HL-60 (cell line): ENCODE results near the gene TMX2.

ENCODE experiments used
- DNase-seq, 2 experiments: peaks; one replicate each; pipeline ENCODE4 v3.0.0-alpha.2; 2010 to 2020; ENCODE audit warnings: low read depth in 1 of 2, low spot score in 1 of 2
- H3K27ac ChIP-seq: fragments of 250-450 bp; sonication (Bioruptor Pico); replicated peaks from 2 replicates; pipeline ENCODE4 v1.5.1; 2020; ENCODE audit warnings: mild to moderate bottlenecking, moderate library complexity
- H3K27me3 ChIP-seq: fragments of 250-450 bp; sonication (Bioruptor Pico); 2 replicates; pipeline ENCODE4 v1.5.1; 2021; ENCODE audit warnings: mild to moderate bottlenecking, moderate library complexity; ENCODE audit not compliant: insufficient read depth, poor library complexity, severe bottlenecking
- H3K4me3 ChIP-seq: replicated peaks from 2 replicates; pipeline ENCODE4 v1.5.1; 2011; ENCODE audit warnings: mild to moderate bottlenecking, control low read depth, low read length; ENCODE audit not compliant: insufficient read depth
- GABPA ChIP-seq: IDR thresholded peaks from 2 replicates; pipeline ENCODE4 v1.6.1; 2012; ENCODE audit warnings: low read depth
- POLR2AphosphoS5 ChIP-seq: IDR thresholded peaks from 2 replicates; pipeline ENCODE4 v1.6.1; 2012; ENCODE audit warnings: low read depth
- SPI1 ChIP-seq: IDR thresholded peaks from 2 replicates; pipeline ENCODE4 v1.6.1; 2012; ENCODE audit warnings: low read depth, mild to moderate bottlenecking, borderline replicate concordance
- TF ChIP-seq, protein P1 (sequence below): IDR thresholded peaks from one replicate; pipeline ENCODE4 v1.5.1; 2011; ENCODE audit warnings: low read length, control low read depth, inconsistent platforms; ENCODE audit not compliant: insufficient read depth
- TF ChIP-seq, protein P2 (sequence below): IDR thresholded peaks from 2 replicates; pipeline ENCODE4 v1.6.1; 2012; ENCODE audit warnings: low read depth; ENCODE audit not compliant: insufficient replicate concordance

The TMX2 gene

DNA sequence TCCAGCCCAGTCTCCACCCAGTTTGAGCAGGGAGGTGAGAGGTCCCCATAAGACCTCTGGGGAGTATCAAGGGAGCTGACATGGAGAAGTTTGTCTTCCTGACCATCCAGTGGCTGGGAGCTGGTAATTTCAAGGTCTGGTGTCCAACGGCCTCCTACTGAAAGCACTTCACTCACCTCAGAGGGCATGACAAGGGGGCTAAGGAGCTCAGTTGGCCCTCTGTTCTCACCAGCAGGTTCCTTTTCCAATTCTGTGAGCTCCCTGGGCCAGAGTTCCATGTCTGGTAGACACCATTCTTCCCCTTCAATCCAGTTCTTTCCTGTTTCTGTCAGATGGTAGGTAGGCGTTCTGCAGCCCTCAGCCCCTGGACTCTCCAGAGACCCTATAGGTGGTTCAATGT is 32.0 kb downstream of the TMX2 start:
- no peak for DNase-seq
- Histone ChIP-seq H3K27ac (no peak overlapping the region), H3K27me3 (no peaks in the 10 kb centered on the region), H3K4me3 (no peak overlapping the region)
- TF ChIP-seq GABPA = no peak
- no peak for TF ChIP-seq SPI1
- TF ChIP-seq, protein P1, sequence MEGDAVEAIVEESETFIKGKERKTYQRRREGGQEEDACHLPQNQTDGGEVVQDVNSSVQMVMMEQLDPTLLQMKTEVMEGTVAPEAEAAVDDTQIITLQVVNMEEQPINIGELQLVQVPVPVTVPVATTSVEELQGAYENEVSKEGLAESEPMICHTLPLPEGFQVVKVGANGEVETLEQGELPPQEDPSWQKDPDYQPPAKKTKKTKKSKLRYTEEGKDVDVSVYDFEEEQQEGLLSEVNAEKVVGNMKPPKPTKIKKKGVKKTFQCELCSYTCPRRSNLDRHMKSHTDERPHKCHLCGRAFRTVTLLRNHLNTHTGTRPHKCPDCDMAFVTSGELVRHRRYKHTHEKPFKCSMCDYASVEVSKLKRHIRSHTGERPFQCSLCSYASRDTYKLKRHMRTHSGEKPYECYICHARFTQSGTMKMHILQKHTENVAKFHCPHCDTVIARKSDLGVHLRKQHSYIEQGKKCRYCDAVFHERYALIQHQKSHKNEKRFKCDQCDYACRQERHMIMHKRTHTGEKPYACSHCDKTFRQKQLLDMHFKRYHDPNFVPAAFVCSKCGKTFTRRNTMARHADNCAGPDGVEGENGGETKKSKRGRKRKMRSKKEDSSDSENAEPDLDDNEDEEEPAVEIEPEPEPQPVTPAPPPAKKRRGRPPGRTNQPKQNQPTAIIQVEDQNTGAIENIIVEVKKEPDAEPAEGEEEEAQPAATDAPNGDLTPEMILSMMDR = no peak
- TF ChIP-seq, protein P2, sequence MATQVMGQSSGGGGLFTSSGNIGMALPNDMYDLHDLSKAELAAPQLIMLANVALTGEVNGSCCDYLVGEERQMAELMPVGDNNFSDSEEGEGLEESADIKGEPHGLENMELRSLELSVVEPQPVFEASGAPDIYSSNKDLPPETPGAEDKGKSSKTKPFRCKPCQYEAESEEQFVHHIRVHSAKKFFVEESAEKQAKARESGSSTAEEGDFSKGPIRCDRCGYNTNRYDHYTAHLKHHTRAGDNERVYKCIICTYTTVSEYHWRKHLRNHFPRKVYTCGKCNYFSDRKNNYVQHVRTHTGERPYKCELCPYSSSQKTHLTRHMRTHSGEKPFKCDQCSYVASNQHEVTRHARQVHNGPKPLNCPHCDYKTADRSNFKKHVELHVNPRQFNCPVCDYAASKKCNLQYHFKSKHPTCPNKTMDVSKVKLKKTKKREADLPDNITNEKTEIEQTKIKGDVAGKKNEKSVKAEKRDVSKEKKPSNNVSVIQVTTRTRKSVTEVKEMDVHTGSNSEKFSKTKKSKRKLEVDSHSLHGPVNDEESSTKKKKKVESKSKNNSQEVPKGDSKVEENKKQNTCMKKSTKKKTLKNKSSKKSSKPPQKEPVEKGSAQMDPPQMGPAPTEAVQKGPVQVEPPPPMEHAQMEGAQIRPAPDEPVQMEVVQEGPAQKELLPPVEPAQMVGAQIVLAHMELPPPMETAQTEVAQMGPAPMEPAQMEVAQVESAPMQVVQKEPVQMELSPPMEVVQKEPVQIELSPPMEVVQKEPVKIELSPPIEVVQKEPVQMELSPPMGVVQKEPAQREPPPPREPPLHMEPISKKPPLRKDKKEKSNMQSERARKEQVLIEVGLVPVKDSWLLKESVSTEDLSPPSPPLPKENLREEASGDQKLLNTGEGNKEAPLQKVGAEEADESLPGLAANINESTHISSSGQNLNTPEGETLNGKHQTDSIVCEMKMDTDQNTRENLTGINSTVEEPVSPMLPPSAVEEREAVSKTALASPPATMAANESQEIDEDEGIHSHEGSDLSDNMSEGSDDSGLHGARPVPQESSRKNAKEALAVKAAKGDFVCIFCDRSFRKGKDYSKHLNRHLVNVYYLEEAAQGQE = no peak
- no peak for TF ChIP-seq POLR2AphosphoS5

DNA sequence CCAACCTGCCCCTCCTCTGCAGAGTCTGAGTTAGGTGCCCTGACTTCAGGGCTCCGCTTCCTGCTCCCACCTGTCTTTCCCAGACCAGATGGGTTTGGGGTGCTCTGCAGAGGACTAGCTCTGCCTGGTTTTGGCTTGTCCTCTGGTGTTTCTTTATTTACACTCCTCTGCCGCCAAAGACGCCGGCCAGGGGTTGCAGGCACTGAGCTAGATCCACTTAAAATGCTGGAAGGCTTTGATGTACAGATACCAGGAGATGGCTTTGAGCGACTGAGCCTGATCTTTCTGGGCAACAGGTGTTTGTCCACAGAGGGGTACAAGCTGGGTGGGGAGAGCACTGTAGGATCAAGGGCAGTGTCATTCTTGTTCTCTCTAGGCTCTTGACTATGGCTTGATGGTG is 32.8 kb downstream of the TMX2 start:
- H3K4me3 ChIP-seq = no peak overlapping the region
- no peak for DNase-seq
- no peaks in the 10 kb centered on the region for H3K27me3 ChIP-seq
- no peak for TF ChIP-seq POLR2AphosphoS5
- TF ChIP-seq, protein P2 = no peak
- no peak for TF ChIP-seq SPI1
- TF ChIP-seq, protein P1 = no peak
- TF ChIP-seq GABPA = no peak
- H3K27ac ChIP-seq = no peak overlapping the region

DNA sequence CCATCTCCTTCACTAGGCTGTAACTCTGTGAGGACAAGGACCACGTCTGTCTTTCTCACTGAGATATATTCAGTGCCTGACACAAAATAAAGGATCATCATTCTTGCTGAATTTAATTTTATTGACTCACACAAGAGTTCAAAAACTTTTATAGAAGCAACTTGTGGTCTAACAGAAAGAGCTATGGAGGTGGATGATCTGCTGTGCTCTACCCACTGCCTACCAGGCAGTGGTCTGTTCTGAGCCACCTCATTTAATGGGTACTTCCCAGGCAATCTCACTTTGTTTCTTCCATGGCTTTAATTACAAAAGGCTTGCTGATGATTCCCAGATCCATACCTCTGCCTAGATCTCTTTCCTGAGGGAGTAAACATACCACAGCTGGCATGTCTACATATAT is 34.5 kb downstream of the TMX2 start:
- no peaks in the 10 kb centered on the region for H3K27me3 ChIP-seq
- no peak for DNase-seq
- H3K27ac ChIP-seq = no peak overlapping the region
- no peak overlapping the region for H3K4me3 ChIP-seq
- TF ChIP-seq GABPA (no peak), SPI1 (no peak), POLR2AphosphoS5 (no peak)
- TF ChIP-seq, protein P2 = no peak
- TF ChIP-seq, protein P1 = no peak
